Retinal pigment epithelial cell (primary cell): ENCODE measurements around the gene CLIP1.

ENCODE experiments used
- DNase-seq: peaks from one replicate; pipeline ENCODE4 v3.0.0-alpha.2; 2010; ENCODE audit warnings: low read depth
- H3K4me3 ChIP-seq: 2 replicates; pipeline ENCODE4 v1.5.1; 2011; ENCODE audit warnings: mild to moderate bottlenecking, low read length, control low read depth, moderate library complexity
- CTCF ChIP-seq: conservative IDR thresholded peaks from 2 replicates; pipeline ENCODE4 v1.5.1; 2011; ENCODE audit warnings: low read depth, low read length, control low read depth, inconsistent platforms

Gene CLIP1

GRCh38 chr12:122350141-122350848 lies 72.2 kb downstream of the CLIP1 start:
- DNase-seq, result no peak
- no peak for TF ChIP-seq CTCF
- no peak overlapping the region for H3K4me3 ChIP-seq

- H3K4me3 ChIP-seq, result no peak overlapping the region
- no peak for DNase-seq
- TF ChIP-seq CTCF, result no peak
Observed at GRCh38 chr12:122349078-122349477, 73.4 kb downstream of the CLIP1 start.

GRCh38 chr12:122348505-122348904 lies 74.0 kb downstream of the CLIP1 start:
- no peak overlapping the region for H3K4me3 ChIP-seq
- DNase-seq, result no peak
- no peak for TF ChIP-seq CTCF

- H3K4me3 ChIP-seq, result no peak overlapping the region
- DNase-seq, result no peak
- no peak for TF ChIP-seq CTCF
Observed at GRCh38 chr12:122346054-122346453, 76.4 kb downstream of the CLIP1 start.

- TF ChIP-seq CTCF, result no peak
- DNase-seq, result no peak
- no peak overlapping the region for H3K4me3 ChIP-seq
Observed at GRCh38 chr12:122345042-122345441, 77.4 kb downstream of the CLIP1 start.

- no peak for DNase-seq
- TF ChIP-seq CTCF, result peak; percentile 80
- no peak overlapping the region for H3K4me3 ChIP-seq
Observed at GRCh38 chr12:122336015-122336946, 86.2 kb downstream of the CLIP1 start.
